ENCODE data around the gene ARHGAP6.
"Not testable (repeated sequence)": the region's sequence is repeated elsewhere in the genome, so short reads cannot be mapped to it uniquely, and the experiment has no call there.

Gene ARHGAP6

GRCh38 chrX:11381464-11381863 lies 284.3 kb downstream of the ARHGAP6 start:
- peak; percentile 2 for DNase-seq

DNA sequence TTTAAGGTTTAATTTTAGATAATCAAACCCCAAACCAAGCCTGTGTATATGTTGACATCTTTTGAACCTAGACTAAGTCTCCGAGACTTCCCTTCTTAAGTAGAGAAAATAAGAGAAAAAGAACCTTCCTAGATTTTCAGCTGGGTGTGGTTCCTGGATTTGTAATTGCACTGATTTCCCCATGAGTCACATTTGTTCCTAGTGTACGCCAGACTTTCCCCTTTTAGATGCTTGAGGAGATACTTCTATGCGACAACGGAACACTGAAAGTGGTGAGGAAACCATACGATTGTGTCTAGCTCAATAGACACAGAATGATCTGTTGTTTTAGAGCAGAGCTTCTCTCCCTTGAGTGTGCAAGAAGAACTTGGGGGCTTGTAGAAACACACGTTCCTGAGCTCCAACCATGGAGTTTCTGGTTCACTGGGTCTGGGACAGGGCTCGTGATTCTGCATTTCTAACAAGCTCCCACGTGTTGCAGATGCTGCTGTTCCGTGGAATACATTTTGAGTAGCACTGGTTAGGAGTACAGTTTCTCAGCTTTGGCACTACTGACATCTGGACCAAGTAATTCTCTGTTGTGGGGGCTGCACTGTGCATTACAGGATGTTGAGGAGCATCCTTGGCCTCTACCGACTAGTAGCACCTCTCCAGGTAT lies 285.4 kb downstream of the ARHGAP6 start:
- DNase-seq = no peak

DNA sequence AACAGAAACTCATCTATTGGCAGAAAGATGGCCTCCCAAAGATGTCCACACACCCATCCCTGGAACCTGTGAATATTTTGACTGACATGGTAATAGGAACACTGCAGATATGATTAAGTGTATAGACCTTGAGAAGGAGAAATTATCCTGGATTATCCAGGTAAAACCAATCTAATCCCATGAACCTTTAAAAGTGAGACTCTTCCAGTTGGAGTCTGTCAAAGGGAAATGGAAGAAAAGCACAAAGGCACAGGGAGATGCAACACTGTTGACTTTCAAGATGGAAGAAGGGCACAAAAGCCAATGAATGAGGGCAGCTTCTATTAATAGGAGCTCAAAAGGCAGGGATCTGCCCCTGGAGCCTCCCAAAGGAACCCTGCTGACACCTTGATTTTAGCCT lies 289.6 kb downstream of the ARHGAP6 start:
- no peak for DNase-seq

DNA sequence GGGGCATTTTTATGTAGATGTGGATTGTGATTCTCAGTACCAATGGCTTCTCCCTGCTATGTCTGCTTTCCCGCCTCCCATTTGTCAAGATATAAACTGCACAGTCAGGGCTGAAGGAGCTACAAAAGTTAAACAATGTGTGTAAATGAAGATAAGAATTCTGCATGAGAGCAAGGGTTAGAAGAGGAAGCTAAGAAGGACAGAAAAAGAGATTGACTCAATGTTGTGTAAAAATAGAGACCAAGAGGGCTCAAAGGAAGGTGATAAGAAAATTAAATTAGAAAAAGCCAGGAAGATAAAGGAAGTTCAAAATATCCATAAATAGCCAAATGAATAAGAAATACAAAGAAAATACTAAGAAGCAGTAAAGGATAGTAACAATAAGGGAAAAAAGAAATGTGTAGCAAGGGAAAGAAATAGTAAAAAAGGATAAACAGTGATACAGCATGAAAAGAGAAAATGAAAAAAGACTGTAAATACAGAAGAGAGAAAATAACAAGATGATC lies 290.1 kb downstream of the ARHGAP6 start:
- DNase-seq = no peak

DNA sequence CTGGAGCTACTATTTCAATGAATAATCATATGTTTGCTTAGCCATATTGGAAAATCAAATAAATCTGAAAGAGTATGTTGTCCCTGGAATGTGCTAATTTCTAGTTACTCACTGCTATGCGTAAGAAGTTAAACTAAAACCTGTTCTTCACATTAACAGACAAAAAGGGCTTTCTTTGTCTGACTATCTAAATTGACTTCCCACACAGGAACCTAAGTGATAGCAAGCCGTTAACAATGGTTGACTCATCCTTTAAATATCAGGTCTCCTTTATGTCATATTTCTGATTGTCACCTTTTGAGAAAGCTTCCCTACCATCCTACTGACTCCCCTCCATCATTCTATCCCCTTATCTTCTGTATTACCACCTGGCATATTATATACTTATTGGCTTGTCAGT lies 291.1 kb downstream of the ARHGAP6 start:
- DNase-seq = no peak

- DNase-seq = no peak
Measured at GRCh38 chrX:11371106-11371505, 294.6 kb downstream of the ARHGAP6 start.

GRCh38 chrX:11367609-11368430 lies 297.9 kb downstream of the ARHGAP6 start:
- no peak for DNase-seq

DNA sequence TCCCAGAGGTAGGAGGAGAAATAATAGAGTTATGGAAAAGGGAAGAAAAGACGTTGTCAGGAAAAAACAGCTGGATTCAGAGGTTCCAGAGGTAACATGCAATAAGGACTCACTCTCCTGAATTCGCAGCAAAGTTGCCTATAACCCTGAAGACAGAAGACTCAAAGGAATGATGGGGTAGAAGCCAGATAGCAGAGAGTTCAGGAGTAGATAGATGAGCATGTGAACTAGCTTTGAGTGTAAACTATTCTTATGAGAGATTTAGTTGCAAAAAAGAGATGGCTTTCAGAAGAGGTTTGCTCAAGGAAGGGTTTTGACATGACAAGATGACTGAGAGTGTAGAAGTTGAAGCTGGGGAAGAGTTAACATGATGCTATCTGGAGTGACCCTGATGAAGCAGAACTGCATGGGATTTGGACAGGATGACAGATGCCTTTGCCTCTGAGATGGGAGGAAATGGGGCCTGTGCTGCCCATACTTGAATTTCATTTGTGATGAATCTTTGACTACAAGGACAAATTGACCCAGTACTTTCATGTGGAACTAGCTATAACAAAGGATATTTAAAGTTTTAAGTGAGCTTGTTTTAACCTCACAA lies 298.6 kb downstream of the ARHGAP6 start:
- no peak for DNase-seq

GRCh38 chrX:11365426-11365825 lies 300.3 kb downstream of the ARHGAP6 start:
- DNase-seq = no peak

DNA sequence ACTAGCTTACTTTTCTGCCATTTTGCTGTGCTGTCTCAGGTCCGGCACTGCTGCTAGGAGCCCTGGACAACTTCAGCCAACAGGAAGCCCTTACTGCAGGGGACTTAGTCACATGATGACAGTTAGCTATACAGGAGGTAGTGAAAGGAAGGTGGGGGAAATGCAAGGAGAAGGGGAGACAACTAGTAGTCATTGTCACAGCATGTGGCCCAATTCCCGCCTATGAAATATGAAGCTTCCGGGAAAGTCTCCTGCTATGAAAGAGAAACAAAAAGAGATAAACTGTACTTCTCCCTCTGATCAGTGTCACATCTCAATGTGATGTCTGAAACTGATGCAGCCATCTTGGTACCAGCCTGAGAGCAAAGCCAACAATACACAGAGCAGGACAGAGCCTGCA lies 300.9 kb downstream of the ARHGAP6 start:
- DNase-seq = no peak

DNA sequence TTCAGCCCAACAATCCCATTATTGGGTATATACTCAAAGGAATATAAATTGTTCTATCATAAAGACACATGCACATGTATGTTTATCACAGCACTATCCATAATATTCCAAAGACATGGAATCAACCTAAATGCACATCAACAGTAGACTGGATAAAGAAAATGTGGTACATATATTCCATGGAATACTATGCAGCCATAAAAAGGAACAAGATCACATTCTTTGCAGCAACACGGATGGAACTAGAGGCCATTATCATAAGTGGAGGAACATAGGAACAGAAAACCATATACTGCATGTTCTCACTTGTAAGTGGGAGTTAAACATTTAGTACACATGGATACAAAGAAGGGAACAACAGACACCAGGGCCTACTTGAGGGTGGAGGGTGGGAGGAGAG lies 301.9 kb downstream of the ARHGAP6 start:
- DNase-seq = not testable (repeated sequence)

- DNase-seq = no peak
Measured at GRCh38 chrX:11363069-11363594, 302.6 kb downstream of the ARHGAP6 start.

DNA sequence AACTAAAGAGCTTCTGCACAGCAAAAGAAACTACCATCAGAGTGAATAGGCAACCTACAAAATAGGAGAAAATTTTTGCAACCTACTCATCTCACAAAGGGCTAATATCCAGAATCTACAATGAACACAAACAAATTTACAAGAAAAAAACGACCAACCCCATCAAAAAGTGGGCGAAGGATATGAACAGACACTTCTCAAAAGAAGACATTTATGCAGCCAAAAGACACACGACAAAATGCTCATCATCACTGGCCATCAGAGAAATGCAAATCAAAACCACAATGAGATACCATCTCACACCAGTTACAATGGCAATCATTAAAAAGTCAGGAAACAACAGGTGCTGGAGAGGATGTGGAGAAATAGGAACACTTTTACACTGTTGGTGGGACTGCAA lies 304.1 kb downstream of the ARHGAP6 start:
- not testable (repeated sequence) for DNase-seq

GRCh38 chrX:11355944-11356343 lies 309.8 kb downstream of the ARHGAP6 start:
- not testable (repeated sequence) for DNase-seq

DNA sequence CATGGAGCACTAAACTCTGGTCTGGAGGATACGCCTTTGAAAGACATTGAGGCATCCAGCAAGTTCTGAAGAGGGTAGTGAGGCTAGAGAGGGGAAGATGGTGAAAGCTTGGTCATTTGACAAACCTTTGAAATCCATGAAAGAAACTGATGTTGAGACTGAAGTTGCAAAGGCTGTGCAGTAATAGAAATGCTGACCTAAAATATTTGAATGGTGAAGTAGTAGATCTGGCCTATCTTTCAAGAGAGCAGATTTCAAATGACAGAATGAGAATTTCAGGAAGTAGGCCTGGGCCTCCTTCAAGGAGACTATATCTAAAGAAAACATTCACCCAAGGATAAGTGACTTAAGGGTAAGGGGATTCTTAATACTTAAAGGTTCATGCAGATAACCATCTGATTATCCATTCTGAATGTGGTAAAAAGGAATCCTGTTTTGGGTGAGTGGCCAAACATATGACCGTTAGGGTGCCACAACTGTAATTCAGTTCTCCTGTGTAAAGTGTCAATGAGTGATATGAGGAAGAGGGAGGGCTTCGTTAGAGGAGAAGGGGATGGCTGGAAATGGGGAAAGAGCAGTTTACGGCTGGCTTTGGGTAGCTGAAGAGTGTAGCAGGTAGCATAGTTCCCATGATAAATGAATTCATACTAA lies 310.3 kb downstream of the ARHGAP6 start:
- DNase-seq = no peak

DNA sequence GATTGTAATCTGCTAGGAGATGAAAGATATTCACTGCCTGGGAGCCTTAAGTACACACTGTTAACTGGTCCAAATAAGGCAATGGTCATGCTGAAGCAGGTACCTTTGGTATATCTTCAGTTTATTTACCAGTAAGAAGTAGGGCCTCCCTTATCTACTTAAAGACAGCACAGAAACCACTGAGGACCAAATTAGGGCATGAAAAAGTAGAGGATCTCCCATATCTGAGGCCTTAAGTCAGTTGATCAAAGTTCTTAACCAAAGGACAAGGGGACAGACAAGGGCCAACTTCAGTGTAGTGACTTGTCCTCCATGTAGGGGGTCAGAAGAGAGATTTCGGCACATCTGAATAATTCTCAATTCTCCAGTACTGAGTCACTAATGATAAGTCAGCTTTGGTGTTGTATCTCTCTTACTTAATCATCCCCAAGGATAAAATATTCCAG lies 313.4 kb downstream of the ARHGAP6 start:
- DNase-seq = no peak

GRCh38 chrX:11351375-11352295 lies 314.1 kb downstream of the ARHGAP6 start:
- DNase-seq = no peak

- DNase-seq = no peak
Measured at GRCh38 chrX:11349661-11350337, 315.9 kb downstream of the ARHGAP6 start.

DNA sequence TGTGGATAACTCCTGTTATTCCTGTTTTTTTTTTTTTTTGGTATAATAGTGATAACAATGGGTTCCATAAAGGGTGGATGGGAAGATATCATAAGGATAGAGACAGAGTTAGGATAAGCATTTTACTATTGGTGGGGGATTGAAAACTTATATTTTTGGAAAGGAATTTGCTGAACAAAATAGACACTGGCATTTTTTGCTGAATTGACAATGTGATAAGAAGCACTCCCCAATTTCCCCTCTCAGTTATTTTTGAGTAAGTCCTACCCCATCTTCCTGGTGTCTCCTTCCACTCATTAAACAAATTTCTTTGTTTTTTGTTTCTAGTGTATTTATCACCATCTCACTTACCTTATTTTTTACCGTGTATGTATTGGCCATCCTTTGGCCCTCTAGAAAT lies 316.7 kb downstream of the ARHGAP6 start:
- DNase-seq = no peak

DNA sequence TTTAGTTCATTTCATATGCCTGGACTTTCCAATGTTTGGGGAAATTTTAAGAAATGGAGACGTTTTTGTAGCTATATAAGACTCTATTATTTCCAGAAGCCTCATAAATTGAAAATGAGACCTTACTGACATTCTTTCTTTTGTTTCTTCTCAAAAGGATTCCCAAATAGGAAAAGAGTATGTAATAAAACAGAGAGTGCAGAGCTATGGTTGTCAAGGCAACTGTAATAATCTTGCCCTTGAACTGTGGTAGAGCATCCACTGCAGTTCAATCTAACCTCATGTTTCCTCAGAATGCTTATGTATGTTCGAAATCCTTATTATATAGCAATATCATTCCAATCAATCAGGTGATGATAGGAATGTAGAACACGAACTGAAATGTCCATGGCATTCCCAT lies 318.4 kb downstream of the ARHGAP6 start:
- DNase-seq = no peak

DNA sequence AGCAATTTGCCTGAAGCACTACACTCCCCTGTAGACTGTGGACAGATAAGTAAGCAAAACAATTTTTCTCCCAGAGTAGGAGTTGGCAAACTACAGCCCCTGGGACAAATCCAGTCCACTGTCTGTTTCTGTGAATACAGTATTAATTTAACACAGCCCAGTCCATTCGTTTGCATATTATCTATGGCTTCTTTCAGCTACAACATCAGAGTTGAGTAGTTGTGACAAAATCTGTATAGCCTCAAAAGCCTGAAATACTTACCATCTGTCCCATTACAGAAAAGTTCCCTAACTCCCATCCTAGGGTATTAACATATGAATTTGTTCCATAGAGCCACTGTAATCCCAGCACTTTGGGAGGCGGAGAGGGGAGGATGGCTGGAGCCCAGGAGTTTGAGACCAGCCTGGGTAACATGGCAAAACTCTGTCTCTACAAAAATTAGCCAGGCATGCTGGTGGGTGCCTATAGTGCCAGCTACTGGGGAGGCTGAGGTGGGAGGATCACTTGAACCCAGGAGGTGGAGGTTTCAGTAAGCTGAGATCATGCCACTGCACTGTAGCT lies 319.5 kb downstream of the ARHGAP6 start:
- DNase-seq = no peak
